Cardiac muscle cell (in vitro differentiated cells and primary cell): ENCODE results near the gene PLA2G15. TPM values are rescaled to one million over a fixed set of nuclear protein-coding genes. Genes with fewer than 3 reads are reported as not detected.

Source experiments
- DNase-seq, 2 donors: peaks; one replicate each; pipeline versions ENCODE4 v3.0.0 to v3.0.0-alpha.2; 2010 to 2017; ENCODE audit warnings: low read depth in 1 of 2, low spot score in 1 of 2
- H3K27ac ChIP-seq: fragments of 200-600 bp; sonication (generic); 2 replicates; pipeline ENCODE4 v1.5.1; 2016
- H3K27me3 ChIP-seq: fragments of 200-600 bp; sonication (generic); 2 replicates; pipeline ENCODE4 v1.6.0; 2016; ENCODE audit warnings: control low read depth
- H3K36me3 ChIP-seq: fragments of 200-600 bp; sonication (generic); 2 replicates; pipeline ENCODE4 v1.5.1; 2016; ENCODE audit warnings: control low read depth
- H3K4me1 ChIP-seq: fragments of 200-600 bp; sonication (generic); 2 replicates; pipeline ENCODE4 v1.8.1; 2017; ENCODE audit warnings: low read depth, mild to moderate bottlenecking, mixed run types
- H3K4me3 ChIP-seq: fragments of 200-600 bp; sonication (generic); 2 replicates; pipeline ENCODE4 v1.5.1; 2016; ENCODE audit warnings: mild to moderate bottlenecking
- H3K9me3 ChIP-seq: fragments of 200-600 bp; sonication (generic); 2 replicates; pipeline ENCODE4 v1.5.1; 2017; ENCODE audit warnings: low read depth, mild to moderate bottlenecking, control low read depth
- CTCF ChIP-seq: IDR thresholded peaks from 2 replicates; pipeline ENCODE4 v1.5.1; 2012; ENCODE audit warnings: low read depth, mild to moderate bottlenecking, low read length
- polyA plus RNA-seq: library from polyadenylated mRNA; unstranded; fragments of >200 nt; fragmentation: Nextera tagmentation; extraction: Ambion mirVana; gene quantifications from 2 replicates; pipeline ENCODE4 v1.2.1, GENCODE V29; 2016
- total RNA-seq: library from RNA; depleted of rRNA; stranded (reverse); fragments of >200 nt; gene quantifications from 2 replicates; pipeline ENCODE4 v1.2.3, GENCODE V29; 2016

PLA2G15 gene
- total and polyA plus RNA-seq, 2 experiments from 2014 or later: 17.5 to 18.0 TPM

- Histone ChIP-seq H3K9me3 (no peaks in the 10 kb centered on the region), H3K4me1 (peaks cover 14% of the 10 kb centered on the region), H3K27me3 (no peaks in the 10 kb centered on the region), H3K36me3 (no peaks in the 10 kb centered on the region), H3K4me3 (no peak overlapping the region), H3K27ac (peak overlapping the region; percentile 71)
- peak in 1 of 2 donors; percentile 18 for DNase-seq
- no peak for TF ChIP-seq CTCF
Measured at GRCh38 chr16:68283801-68284598, 38.8 kb downstream of the PLA2G15 start.

- Histone ChIP-seq H3K27me3 (no peaks in the 10 kb centered on the region), H3K36me3 (no peaks in the 10 kb centered on the region), H3K27ac (no peak overlapping the region), H3K4me3 (no peak overlapping the region), H3K4me1 (peaks cover 14% of the 10 kb centered on the region), H3K9me3 (no peaks in the 10 kb centered on the region)
- DNase-seq: no peak
- TF ChIP-seq CTCF: no peak
Measured at GRCh38 chr16:68284847-68285246, 39.7 kb downstream of the PLA2G15 start.

- no peak for DNase-seq
- H3K27me3 ChIP-seq: no peaks in the 10 kb centered on the region
- H3K27ac ChIP-seq: no peak overlapping the region
- H3K4me3 ChIP-seq: no peak overlapping the region
- no peaks in the 10 kb centered on the region for H3K9me3 ChIP-seq
- no peaks in the 10 kb centered on the region for H3K36me3 ChIP-seq
- peaks cover 14% of the 10 kb centered on the region for H3K4me1 ChIP-seq
- no peak for TF ChIP-seq CTCF
Measured at GRCh38 chr16:68285683-68286082, 40.5 kb downstream of the PLA2G15 start.

GRCh38 chr16:68286153-68287074 is 41.2 kb downstream of the PLA2G15 start:
- Histone ChIP-seq H3K4me1 (peaks cover 14% of the 10 kb centered on the region), H3K4me3 (no peak overlapping the region), H3K27ac (no peak overlapping the region), H3K27me3 (no peaks in the 10 kb centered on the region), H3K9me3 (no peaks in the 10 kb centered on the region), H3K36me3 (no peaks in the 10 kb centered on the region)
- no peak for TF ChIP-seq CTCF
- DNase-seq: no peak

- Histone ChIP-seq H3K4me3 (no peak overlapping the region), H3K27me3 (no peaks in the 10 kb centered on the region), H3K9me3 (no peaks in the 10 kb centered on the region), H3K4me1 (peaks cover 14% of the 10 kb centered on the region), H3K27ac (no peak overlapping the region), H3K36me3 (no peaks in the 10 kb centered on the region)
- no peak for TF ChIP-seq CTCF
- DNase-seq: peak in 1 of 2 donors; percentile 89
Measured at GRCh38 chr16:68287276-68288251, 42.4 kb downstream of the PLA2G15 start.
